GM12892 (cell line): Measurements from ENCODE around the gene OPHN1.
A peak's percentile ranks its signal among the peaks of the same experiment; 100 is the strongest.
"Not testable (repeated sequence)": the region's sequence is repeated elsewhere in the genome, so short reads cannot be mapped to it uniquely, and the experiment has no call there.

Experiments
- DNase-seq: peaks from one replicate; pipeline ENCODE4 v3.0.0; 2011; ENCODE audit not compliant: insufficient read length
- FAIRE-seq: peaks from 2 replicates; lab custom pipeline; 2011; peaks lifted over from hg19 to GRCh38; lab: Jason Lieb, UNC
- POLR2A ChIP-seq: IDR thresholded peaks from 2 replicates; pipeline ENCODE4 v1.6.1; 2011; ENCODE audit warnings: low read depth, low read length, control low read depth
- POLR2AphosphoS5 ChIP-seq: IDR thresholded peaks from 2 replicates; pipeline ENCODE4 v1.6.1; 2011; ENCODE audit warnings: low read depth, low read length, control low read depth
- TAF1 ChIP-seq: IDR thresholded peaks from 2 replicates; pipeline ENCODE4 v1.6.1; 2011; ENCODE audit warnings: low read depth, mild to moderate bottlenecking, control low read depth, low read length, borderline replicate concordance

Gene OPHN1

GRCh38 chrX:68112321-68112720, 321.0 kb downstream of the OPHN1 start:
- no peak for FAIRE-seq
- no peak for DNase-seq
- TF ChIP-seq POLR2AphosphoS5 (no peak), POLR2A (no peak), TAF1 (no peak)

- FAIRE-seq (no peak), DNase-seq (no peak)
- TF ChIP-seq TAF1 = no peak
Measured at GRCh38 chrX:68109162-68109561, 324.1 kb downstream of the OPHN1 start.

DNA sequence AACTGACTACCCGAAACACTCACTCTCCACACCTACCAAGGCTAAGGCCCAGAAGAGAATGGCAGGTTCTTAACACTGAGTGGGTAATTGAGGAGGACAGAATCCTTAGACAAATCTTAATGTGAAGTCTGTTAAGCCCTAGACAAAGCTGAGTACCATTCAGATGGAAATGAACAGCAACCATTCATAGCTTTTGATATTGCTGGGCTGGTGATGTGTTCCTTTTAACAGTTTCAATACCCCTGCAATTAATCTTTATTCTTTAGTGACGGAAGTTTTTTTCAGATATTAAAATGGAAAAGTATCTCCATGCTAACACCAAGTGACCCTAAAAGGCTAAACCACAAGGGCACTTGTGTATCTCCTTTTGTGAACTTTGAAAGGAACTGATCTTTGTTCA, 334.9 kb downstream of the OPHN1 start:
- TF ChIP-seq TAF1 (no peak), POLR2AphosphoS5 (no peak), POLR2A (no peak)
- FAIRE-seq = peak; percentile 14
- no peak for DNase-seq

- DNase-seq = no peak
- TF ChIP-seq POLR2AphosphoS5 (no peak), TAF1 (no peak), POLR2A (no peak)
- FAIRE-seq = no peak
Measured at GRCh38 chrX:68090266-68090665, 343.0 kb downstream of the OPHN1 start.

DNA sequence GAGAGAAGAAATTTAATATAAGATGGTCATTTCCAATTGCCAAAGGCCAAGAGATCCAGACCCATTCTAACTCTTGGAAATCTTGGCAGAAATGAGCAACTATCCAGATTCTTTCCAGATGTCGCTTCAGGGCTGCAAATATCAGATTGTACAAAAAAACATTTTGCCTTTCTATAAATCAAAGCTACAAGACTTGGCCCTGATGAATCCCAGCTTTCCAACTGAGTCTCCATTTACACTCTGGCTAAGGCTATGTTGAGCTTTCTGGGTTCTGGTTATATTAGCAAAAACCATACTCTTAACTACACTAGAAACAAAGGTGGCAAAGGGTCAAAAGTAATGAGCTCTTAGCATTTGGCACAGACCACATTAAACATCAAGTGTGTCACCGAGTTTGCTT, 345.8 kb downstream of the OPHN1 start:
- FAIRE-seq (no peak), DNase-seq (no peak)
- TF ChIP-seq POLR2A (no peak), POLR2AphosphoS5 (no peak)

- FAIRE-seq = no peak
- no peak for DNase-seq
- TF ChIP-seq TAF1 (no peak), POLR2AphosphoS5 (no peak), POLR2A (no peak)
Measured at GRCh38 chrX:68086709-68087108, 346.6 kb downstream of the OPHN1 start.

DNA sequence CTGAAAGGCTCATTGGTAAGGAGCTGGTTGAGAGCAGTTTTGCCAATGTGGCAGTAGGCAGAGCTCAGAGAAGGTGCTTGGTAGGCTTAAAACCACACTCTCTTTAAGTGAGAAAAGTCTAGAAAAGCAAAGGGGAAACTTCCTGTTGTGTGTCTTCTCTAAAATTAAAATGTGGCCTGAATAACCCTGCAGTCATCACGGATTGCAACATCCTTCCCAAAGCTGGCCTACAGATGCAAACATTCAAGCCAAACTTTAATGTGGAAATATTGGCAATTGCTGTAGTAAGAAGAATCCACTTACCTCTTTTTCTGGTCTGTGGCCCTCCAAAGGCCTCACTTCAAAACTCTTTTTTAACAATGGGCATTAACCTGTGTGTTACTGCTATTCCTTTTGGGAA, 348.5 kb downstream of the OPHN1 start:
- no peak for TF ChIP-seq TAF1
- no peak for TF ChIP-seq POLR2AphosphoS5
- no peak for TF ChIP-seq POLR2A
- FAIRE-seq (no peak), DNase-seq (no peak)

GRCh38 chrX:68083510-68083909, 349.8 kb downstream of the OPHN1 start:
- no peak for DNase-seq
- FAIRE-seq = no peak
- TF ChIP-seq TAF1 (no peak), POLR2A (no peak)

DNA sequence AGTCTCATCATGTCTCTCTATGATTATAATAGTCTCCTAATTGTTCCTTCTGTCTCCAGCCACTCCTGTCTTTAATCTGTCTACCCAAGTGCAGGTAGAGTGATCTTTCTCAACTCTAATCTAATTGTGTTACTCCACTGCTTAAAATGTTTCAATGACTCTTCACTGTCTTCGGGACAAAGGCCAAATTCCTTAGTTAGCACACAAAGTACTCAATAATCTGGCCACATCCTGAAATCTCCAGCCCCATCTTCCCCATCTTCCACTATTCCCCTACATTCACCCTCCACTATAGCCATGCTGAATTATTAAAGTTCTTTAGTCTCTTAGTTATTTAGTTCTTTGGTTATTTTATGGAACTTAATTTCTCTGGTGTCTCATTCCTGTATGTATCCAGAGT, 353.3 kb downstream of the OPHN1 start:
- TF ChIP-seq POLR2AphosphoS5 = no peak
- TF ChIP-seq TAF1 = no peak
- no peak for TF ChIP-seq POLR2A
- FAIRE-seq (no peak), DNase-seq (no peak)

GRCh38 chrX:68078801-68079200, 354.5 kb downstream of the OPHN1 start:
- not testable (repeated sequence) for DNase-seq, FAIRE-seq

GRCh38 chrX:68077378-68077777, 355.9 kb downstream of the OPHN1 start:
- TF ChIP-seq POLR2A = no peak
- TF ChIP-seq TAF1 = no peak
- TF ChIP-seq POLR2AphosphoS5 = no peak
- no peak for FAIRE-seq

DNA sequence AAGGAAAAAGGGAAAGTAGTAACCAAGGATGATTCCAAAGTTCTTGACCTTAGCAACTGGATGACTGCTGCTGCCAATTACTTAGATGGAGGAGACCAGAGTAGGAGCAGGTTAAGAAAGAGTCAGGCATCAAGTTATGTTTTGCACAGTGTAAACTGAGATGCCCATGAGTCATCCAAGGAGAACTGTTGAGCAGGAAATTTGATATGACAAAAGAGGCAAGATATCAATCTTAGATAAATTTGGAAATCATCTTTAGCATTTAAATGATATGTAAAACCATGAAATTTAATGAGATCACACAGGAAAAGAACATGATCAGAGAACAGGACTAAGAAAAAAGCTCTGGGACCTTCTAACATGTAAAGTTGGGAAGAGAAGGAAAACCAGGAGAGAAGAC, 361.3 kb downstream of the OPHN1 start:
- DNase-seq = no peak
- FAIRE-seq = no peak
- TF ChIP-seq POLR2AphosphoS5 (no peak), TAF1 (no peak), POLR2A (no peak)

More at GRCh38 chrX:68077378-68077777, 355.9 kb downstream of the OPHN1 start:
- DNase-seq = no peak

DNA sequence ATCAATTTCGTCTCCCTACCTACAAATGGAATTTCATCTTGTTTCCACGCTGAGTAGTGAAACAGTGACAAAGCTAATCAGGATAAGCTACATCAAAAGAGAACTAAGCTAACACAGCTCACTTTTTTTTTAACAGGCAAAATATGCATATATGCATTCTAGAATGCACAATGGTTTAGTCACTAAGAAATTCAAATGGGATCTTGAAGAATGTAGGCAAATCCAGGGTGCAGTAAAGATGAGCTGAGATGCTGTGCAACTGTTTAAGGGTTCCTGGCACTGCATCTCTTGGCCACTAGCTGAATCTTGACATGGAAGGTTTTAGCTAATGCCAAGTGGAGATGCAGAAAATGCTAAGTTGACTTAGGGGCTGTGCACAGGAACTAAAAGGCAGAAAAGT, 363.2 kb downstream of the OPHN1 start:
- not testable (repeated sequence) for DNase-seq, FAIRE-seq
